ENCODE data around the gene DENND1A.

- TF ChIP-seq POLR2A (IDR thresholded peaks at IDR 0.05) (no peak), CTCF (IDR thresholded peaks at IDR 0.05) (no peak)
These were observed 508.0 kb downstream of the DENND1A start for GRCh38 chr9:123421801-123422455.

All from right lobe of liver (tissue), 4 donors.